ENCODE measurements around the gene LMTK2. TPM values are rescaled to one million over a fixed set of nuclear protein-coding genes. Genes with fewer than 3 reads are reported as not detected.
"Not testable (repeated sequence)": the region's sequence is repeated elsewhere in the genome, so short reads cannot be mapped to it uniquely, and the experiment has no call there.

The LMTK2 gene
- polyA plus RNA-seq, 1 donor from 2014 or later, result 11.9 TPM

GRCh38 chr7:98119256-98119918 is 12.7 kb downstream of the LMTK2 start:
- H3K4me3 ChIP-seq (ENCODE audit: low read length), result no peak overlapping the region
- no peaks in the 10 kb centered on the region for H3K27me3 ChIP-seq (ENCODE audit: insufficient read depth, low read depth, low read length)
- H3K4me2 ChIP-seq (ENCODE audit: low read length), result no peak overlapping the region
- no peak overlapping the region for H3K9ac ChIP-seq (ENCODE audit: low read length)
- H3K27ac ChIP-seq (ENCODE audit: low read length), result no peak overlapping the region
- H2AFZ ChIP-seq (ENCODE audit: low read depth, low read length), result no peak overlapping the region
- no peaks in the 10 kb centered on the region for H4K20me1 ChIP-seq (ENCODE audit: insufficient read depth)
- no peaks in the 10 kb centered on the region for H3K36me3 ChIP-seq (ENCODE audit: insufficient read depth, low read length)
- H3K79me2 ChIP-seq (replicated peaks; ENCODE audit: insufficient read depth, low read length), result no peaks in the 10 kb centered on the region
- H3K9me3 ChIP-seq (ENCODE audit: low read length), result no peaks in the 10 kb centered on the region
- no peaks in the 10 kb centered on the region for H3K9me2 ChIP-seq (ENCODE audit: insufficient read depth, low read length)
- TF ChIP-seq POLR2AphosphoS5 (IDR thresholded peaks at IDR 0.05), result no peak
- TF ChIP-seq MXI1 (conservative IDR thresholded peaks at IDR 0.05; ENCODE audit: poor library complexity, severe bottlenecking), result no peak
- H3F3A ChIP-seq (ENCODE audit: insufficient read depth, low read length, poor library complexity, severe bottlenecking), result no peaks in the 10 kb centered on the region

GRCh38 chr7:98120559-98120958 is 13.9 kb downstream of the LMTK2 start:
- Histone ChIP-seq H3K79me2 (replicated peaks; ENCODE audit: insufficient read depth, low read length) (no peaks in the 10 kb centered on the region), H3K9me3 (ENCODE audit: low read length) (no peaks in the 10 kb centered on the region)
- no peak for TF ChIP-seq REST (IDR thresholded peaks at IDR 0.05; ENCODE audit: borderline replicate concordance)
- TF ChIP-seq SMC3 (conservative IDR thresholded peaks at IDR 0.05; ENCODE audit: poor library complexity), result no peak
- no peak for TF ChIP-seq MXI1 (conservative IDR thresholded peaks at IDR 0.05; ENCODE audit: poor library complexity, severe bottlenecking)
- no peak for TF ChIP-seq EP300 (conservative IDR thresholded peaks at IDR 0.05; ENCODE audit: poor library complexity, severe bottlenecking)

GRCh38 chr7:98121388-98121787 is 14.7 kb downstream of the LMTK2 start:
- not testable (repeated sequence) for H3F3A ChIP-seq (ENCODE audit: insufficient read depth, low read length, poor library complexity, severe bottlenecking); H3K9me3 ChIP-seq (ENCODE audit: low read length); H3K27me3 ChIP-seq (ENCODE audit: insufficient read depth, low read depth, low read length); H2AFZ ChIP-seq (ENCODE audit: low read depth, low read length); H3K79me2 ChIP-seq (replicated peaks; ENCODE audit: insufficient read depth, low read length); H3K4me2 ChIP-seq (ENCODE audit: low read length); H4K20me1 ChIP-seq (ENCODE audit: insufficient read depth); H3K9ac ChIP-seq (ENCODE audit: low read length); H3K27ac ChIP-seq (ENCODE audit: low read length); H3K36me3 ChIP-seq (ENCODE audit: insufficient read depth, low read length); H3K9me2 ChIP-seq (ENCODE audit: insufficient read depth, low read length); H3K4me3 ChIP-seq (ENCODE audit: low read length)

More at GRCh38 chr7:98120559-98120958, 13.9 kb downstream of the LMTK2 start:
- H3K36me3 ChIP-seq (ENCODE audit: insufficient read depth, low read length), result no peaks in the 10 kb centered on the region
- no peak overlapping the region for H2AFZ ChIP-seq (ENCODE audit: low read depth, low read length)
- H3K27ac ChIP-seq (ENCODE audit: low read length), result no peak overlapping the region
- no peak overlapping the region for H3K4me2 ChIP-seq (ENCODE audit: low read length)
- H3K9me2 ChIP-seq (ENCODE audit: insufficient read depth, low read length), result no peaks in the 10 kb centered on the region
- H3K27me3 ChIP-seq (ENCODE audit: insufficient read depth, low read depth, low read length), result no peaks in the 10 kb centered on the region
- H4K20me1 ChIP-seq (ENCODE audit: insufficient read depth), result no peaks in the 10 kb centered on the region
- H3K9ac ChIP-seq (ENCODE audit: low read length), result no peak overlapping the region
- no peak overlapping the region for H3K4me3 ChIP-seq (ENCODE audit: low read length)
- H3F3A ChIP-seq (ENCODE audit: insufficient read depth, low read length, poor library complexity, severe bottlenecking), result no peaks in the 10 kb centered on the region

- Histone ChIP-seq H3K36me3 (ENCODE audit: insufficient read depth, low read length) (no peaks in the 10 kb centered on the region), H3K4me3 (ENCODE audit: low read length) (no peak overlapping the region), H3K9me3 (ENCODE audit: low read length) (no peaks in the 10 kb centered on the region), H4K20me1 (ENCODE audit: insufficient read depth) (no peaks in the 10 kb centered on the region), H2AFZ (ENCODE audit: low read depth, low read length) (no peak overlapping the region), H3K9ac (ENCODE audit: low read length) (no peak overlapping the region), H3F3A (ENCODE audit: insufficient read depth, low read length, poor library complexity, severe bottlenecking) (no peaks in the 10 kb centered on the region), H3K27ac (ENCODE audit: low read length) (no peak overlapping the region), H3K79me2 (replicated peaks; ENCODE audit: insufficient read depth, low read length) (no peaks in the 10 kb centered on the region), H3K27me3 (ENCODE audit: insufficient read depth, low read depth, low read length) (no peaks in the 10 kb centered on the region), H3K9me2 (ENCODE audit: insufficient read depth, low read length) (no peaks in the 10 kb centered on the region), H3K4me2 (ENCODE audit: low read length) (no peak overlapping the region)
- TF ChIP-seq EZH2 (IDR thresholded peaks at IDR 0.05; ENCODE audit: borderline replicate concordance, insufficient read depth, low read length, poor library complexity, severe bottlenecking) (no peak), SMC3 (conservative IDR thresholded peaks at IDR 0.05; ENCODE audit: poor library complexity) (no peak), RAD21 (conservative IDR thresholded peaks at IDR 0.05) (no peak), EP300 (conservative IDR thresholded peaks at IDR 0.05; ENCODE audit: poor library complexity, severe bottlenecking) (no peak), TAF1 (IDR thresholded peaks at IDR 0.05; ENCODE audit: low read depth) (no peak), REST (IDR thresholded peaks at IDR 0.05; ENCODE audit: borderline replicate concordance) (no peak)
Measured at GRCh38 chr7:98123365-98123696, 16.7 kb downstream of the LMTK2 start.

Measured in neural cell (in vitro differentiated cells).